Gastroesophageal sphincter (tissue), 4 donors: ENCODE results near the gene AKR1A1. TPM values are rescaled to one million over a fixed set of nuclear protein-coding genes. Genes with fewer than 3 reads are reported as not detected.

ENCODE experiments used
- ATAC-seq: fragments of 150-250 bp; one replicate; pipeline ENCODE4 v1.9.1; 2016; ENCODE audit warnings: mild to moderate bottlenecking, moderate library complexity
- H3K27ac ChIP-seq, 4 donors: fragments of 200-600 bp; sonication (generic) in 3 of 4; 1 replicate in 3 of 4; 2 replicates in 1 of 4; pipeline ENCODE4 v1.5.1; 2016 to 2019
- H3K27me3 ChIP-seq: fragments of 200-600 bp; sonication (generic); one replicate; pipeline ENCODE4 v1.5.1; 2019
- H3K36me3 ChIP-seq, 2 donors: fragments of 200-600 bp; sonication (generic); one replicate each; pipeline ENCODE4 v1.5.1; 2019; ENCODE audit warnings: control low read depth in 1 of 2
- H3K4me1 ChIP-seq, 3 donors: fragments of 200-600 bp; sonication (generic); 1 replicate in 2 of 3; 2 replicates in 1 of 3; pipeline ENCODE4 v1.5.1; 2016 to 2019; ENCODE audit warnings: control low read depth in 2 of 3
- H3K4me3 ChIP-seq, 2 donors: fragments of 200-600 bp; sonication (generic); one replicate each; pipeline ENCODE4 v1.5.1; 2019; ENCODE audit warnings: mild to moderate bottlenecking in 1 of 2, moderate library complexity in 1 of 2
- H3K9me3 ChIP-seq, 3 donors: fragments of 200-600 bp; sonication (generic); one replicate each; pipeline ENCODE4 v1.5.1; 2017 to 2019; ENCODE audit warnings: control low read depth in 2 of 3
- EP300 ChIP-seq: sonication (generic); formaldehyde crosslinking; IDR thresholded peaks from one replicate; pipeline ENCODE4 v1.6.1; 2017; ENCODE audit warnings: antibody characterized with exemption, mild to moderate bottlenecking
- POLR2A ChIP-seq, 2 donors: fragments of 450-650 bp; IDR thresholded peaks; one replicate each; pipeline ENCODE4 v1.6.1; 2017; ENCODE audit warnings: antibody characterized with exemption in 2 of 2, mild to moderate bottlenecking in 2 of 2, moderate library complexity in 1 of 2
- POLR2AphosphoS5 ChIP-seq: sonication (generic); formaldehyde crosslinking; IDR thresholded peaks from one replicate; pipeline ENCODE4 v1.6.1; 2017; ENCODE audit warnings: antibody characterized with exemption
- WGBS, 2 donors: methylation state at CpG; one replicate each; pipeline ENCODE4 v1.1.5; 2018; ENCODE audit warnings: low coverage in 1 of 2; 5-methylcytosine and 5-hydroxymethylcytosine counted together
- small RNA-seq, 4 donors: library from RNA; depleted of rRNA; stranded (forward); fragments of <200 nt; gene quantifications; one replicate each; pipeline ENCODE3, GENCODE V24; 2016
- total RNA-seq, 4 donors: library from RNA; depleted of rRNA; stranded (reverse); fragments of >200 nt; gene quantifications; one replicate each; pipeline ENCODE4 v1.1.0, GENCODE V29; 2016
- TF ChIP-seq, protein P1 (sequence below), 4 experiments: fragments of 200-600 bp in 2 of 4; fragments of 450-650 bp in 2 of 4; sonication (generic) in 1 of 4; IDR thresholded peaks; one replicate each; pipeline ENCODE4 v1.5.1; 2017 to 2019; ENCODE audit warnings: antibody characterized with exemption in 4 of 4, mild to moderate bottlenecking in 2 of 4, moderate library complexity in 2 of 4

Gene AKR1A1
- total RNA-seq, 4 donors from 2014 or later: 43.0 to 56.9 (median 46.5) TPM

DNA sequence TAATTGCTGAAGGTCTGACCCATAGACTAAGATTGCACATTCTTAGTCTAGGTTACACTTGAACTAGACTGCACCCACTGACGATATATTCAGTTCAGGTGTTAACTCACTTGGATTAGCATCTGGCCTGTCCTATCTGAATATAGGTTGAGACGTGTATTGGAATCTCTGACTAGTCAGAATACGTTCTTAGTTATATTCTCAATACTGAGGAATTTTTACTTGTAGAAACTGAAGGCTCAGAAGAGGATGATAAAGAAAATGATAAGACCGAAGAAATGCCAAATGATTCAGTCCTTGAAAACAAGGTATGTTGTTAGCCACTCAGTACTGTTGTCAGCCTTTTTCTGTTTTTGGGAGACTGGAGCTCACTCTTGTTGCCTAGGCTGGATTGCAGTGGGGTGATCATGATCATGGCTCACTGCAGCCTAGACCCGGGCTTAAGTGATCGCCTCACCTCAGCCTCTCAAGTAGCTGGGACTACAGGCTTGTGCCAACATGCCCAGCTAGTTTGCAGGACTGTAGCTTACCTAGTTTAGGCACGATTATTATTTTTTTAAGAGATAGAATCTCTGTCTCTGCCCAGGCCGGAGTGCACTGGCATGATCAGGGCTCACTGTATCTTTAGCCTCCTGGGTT is 62.4 kb downstream of the AKR1A1 start:
- ATAC-seq: no peak
- Histone ChIP-seq H3K9me3 (no peaks in the 10 kb centered on the region), H3K36me3 (peaks cover 7 to 91% of the 10 kb centered on the region in 2 donors), H3K27me3 (no peaks in the 10 kb centered on the region), H3K27ac (no peak overlapping the region), H3K4me1 (peaks cover 0 to 6% (median 0%) of the 10 kb centered on the region in 3 donors), H3K4me3 (no peak overlapping the region)
- TF ChIP-seq, protein P1, sequence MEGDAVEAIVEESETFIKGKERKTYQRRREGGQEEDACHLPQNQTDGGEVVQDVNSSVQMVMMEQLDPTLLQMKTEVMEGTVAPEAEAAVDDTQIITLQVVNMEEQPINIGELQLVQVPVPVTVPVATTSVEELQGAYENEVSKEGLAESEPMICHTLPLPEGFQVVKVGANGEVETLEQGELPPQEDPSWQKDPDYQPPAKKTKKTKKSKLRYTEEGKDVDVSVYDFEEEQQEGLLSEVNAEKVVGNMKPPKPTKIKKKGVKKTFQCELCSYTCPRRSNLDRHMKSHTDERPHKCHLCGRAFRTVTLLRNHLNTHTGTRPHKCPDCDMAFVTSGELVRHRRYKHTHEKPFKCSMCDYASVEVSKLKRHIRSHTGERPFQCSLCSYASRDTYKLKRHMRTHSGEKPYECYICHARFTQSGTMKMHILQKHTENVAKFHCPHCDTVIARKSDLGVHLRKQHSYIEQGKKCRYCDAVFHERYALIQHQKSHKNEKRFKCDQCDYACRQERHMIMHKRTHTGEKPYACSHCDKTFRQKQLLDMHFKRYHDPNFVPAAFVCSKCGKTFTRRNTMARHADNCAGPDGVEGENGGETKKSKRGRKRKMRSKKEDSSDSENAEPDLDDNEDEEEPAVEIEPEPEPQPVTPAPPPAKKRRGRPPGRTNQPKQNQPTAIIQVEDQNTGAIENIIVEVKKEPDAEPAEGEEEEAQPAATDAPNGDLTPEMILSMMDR (IDR thresholded peaks at IDR 0.05): no peak
- TF ChIP-seq POLR2A (IDR thresholded peaks at IDR 0.05) (no peak), EP300 (no peak), POLR2AphosphoS5 (no peak)
- WGBS, 2 donors: 73 to 87% methylated on average over 5 to 8 of the region's 8 CpGs

DNA sequence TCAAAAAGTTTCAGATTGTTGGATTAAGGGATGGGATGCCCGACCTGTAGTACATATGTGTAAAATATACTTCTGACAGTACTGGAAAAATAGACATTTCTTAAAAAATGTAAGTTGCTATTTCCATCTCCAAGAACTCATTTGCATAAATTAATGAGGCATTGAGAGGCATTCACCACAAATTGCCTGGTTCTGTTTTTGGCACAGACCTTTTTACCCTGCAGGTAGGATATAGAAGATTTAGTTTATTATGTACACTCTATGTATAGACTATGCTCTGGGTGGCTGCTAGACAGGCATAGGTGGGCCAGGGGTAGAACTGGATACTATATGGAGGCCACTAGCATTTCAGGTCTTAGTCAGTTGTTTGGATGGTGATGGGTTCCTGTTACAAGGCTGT is 65.3 kb downstream of the AKR1A1 start:
- Histone ChIP-seq H3K9me3 (no peaks in the 10 kb centered on the region), H3K36me3 (peaks cover 7 to 90% of the 10 kb centered on the region in 2 donors), H3K4me3 (no peak overlapping the region), H3K4me1 (peaks cover 0 to 7% (median 0%) of the 10 kb centered on the region in 3 donors), H3K27me3 (no peaks in the 10 kb centered on the region), H3K27ac (no peak overlapping the region)
- 77 to 85% methylated on average over 1 of the region's 1 CpG for WGBS, 2 donors
- ATAC-seq: no peak
- no peak for TF ChIP-seq POLR2AphosphoS5
- TF ChIP-seq EP300: no peak
- TF ChIP-seq POLR2A (IDR thresholded peaks at IDR 0.05): no peak
- TF ChIP-seq, protein P1 (IDR thresholded peaks at IDR 0.05): no peak

DNA sequence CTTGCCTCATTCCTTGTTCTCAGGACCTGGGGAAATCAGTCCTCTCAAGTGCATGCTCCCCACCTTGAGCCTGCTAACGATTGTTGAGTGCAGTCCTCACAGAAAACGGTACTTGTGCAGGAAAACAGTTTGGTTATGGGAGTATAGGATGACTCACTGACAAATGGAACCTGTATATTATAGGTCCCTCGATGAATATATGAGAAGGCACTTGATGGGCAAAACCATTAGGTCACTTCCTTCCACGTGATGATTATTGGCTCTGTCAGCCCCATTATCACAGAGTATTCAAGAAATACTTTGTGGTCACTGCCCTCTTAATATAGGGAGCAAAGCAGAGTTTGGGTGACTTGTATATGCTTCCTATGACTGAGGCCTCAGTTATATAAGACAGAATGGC is 67.0 kb downstream of the AKR1A1 start:
- Histone ChIP-seq H3K9me3 (no peaks in the 10 kb centered on the region), H3K27ac (peak overlapping the region in 1 of 4 donors; percentile 13), H3K36me3 (peaks cover 7 to 80% of the 10 kb centered on the region in 2 donors), H3K4me1 (peaks cover 0 to 24% (median 0%) of the 10 kb centered on the region in 3 donors), H3K4me3 (no peak overlapping the region), H3K27me3 (no peaks in the 10 kb centered on the region)
- WGBS, 2 donors: 73% methylated on average over 4 of the region's 4 CpGs; no CpG with 5 or more reads in 1 of the 2 donors
- TF ChIP-seq, protein P1 (IDR thresholded peaks at IDR 0.05): no peak
- TF ChIP-seq EP300: no peak
- TF ChIP-seq POLR2AphosphoS5: no peak
- TF ChIP-seq POLR2A (IDR thresholded peaks at IDR 0.05): no peak
- no peak for ATAC-seq

DNA sequence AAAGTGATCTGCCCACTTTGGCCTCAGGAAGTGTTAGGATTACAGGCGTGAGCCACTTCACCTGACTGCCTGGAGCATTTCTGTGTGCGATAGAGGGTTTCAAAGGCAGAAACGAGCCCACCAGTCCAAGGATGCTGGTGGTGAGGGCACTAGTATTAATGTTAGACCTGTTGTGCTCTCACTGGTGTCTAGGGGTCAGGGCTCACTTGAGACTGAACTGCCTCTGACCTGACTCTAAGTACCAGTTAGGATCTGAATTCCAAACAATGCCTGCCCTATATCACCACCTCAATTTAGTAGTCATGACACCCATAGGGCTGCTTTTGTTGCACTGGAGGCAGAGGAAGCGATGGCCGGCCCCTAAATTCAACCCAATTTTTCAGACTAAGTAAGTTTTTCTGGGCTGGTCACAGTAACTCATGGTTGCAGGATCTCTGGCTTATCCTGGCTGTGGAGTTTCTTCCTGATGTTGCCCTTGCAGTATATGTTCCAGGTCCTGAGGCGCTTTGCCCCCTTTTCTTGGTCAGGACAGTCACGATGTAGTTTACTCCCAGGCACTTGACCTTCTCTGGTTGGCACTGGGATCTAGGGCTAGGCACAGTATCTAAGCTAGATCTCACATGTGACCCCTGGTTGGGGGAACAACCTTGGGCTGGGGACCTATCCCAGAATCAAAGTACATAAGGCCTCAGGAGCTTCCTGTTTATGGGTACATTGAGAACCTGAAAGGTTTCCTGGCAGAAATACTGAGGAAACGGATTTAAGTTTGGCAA is 68.7 kb downstream of the AKR1A1 start:
- H3K27ac ChIP-seq: peak overlapping the region in 3 of 4 donors; percentile 21 to 59 (median 58)
- WGBS, 2 donors: 71 to 72% methylated on average over 4 to 6 of the region's 8 CpGs
- H3K36me3 ChIP-seq: peaks cover 7 to 70% of the 10 kb centered on the region in 2 donors

More for the DNA sequence above, 68.7 kb downstream of the AKR1A1 start:
- Histone ChIP-seq H3K27me3 (no peaks in the 10 kb centered on the region), H3K4me1 (peaks cover 0 to 40% (median 0%) of the 10 kb centered on the region in 3 donors), H3K9me3 (no peaks in the 10 kb centered on the region), H3K4me3 (no peak overlapping the region)
- peak; percentile 24 for ATAC-seq
- TF ChIP-seq, protein P1 (IDR thresholded peaks at IDR 0.05): no peak
- TF ChIP-seq EP300 (no peak), POLR2A (IDR thresholded peaks at IDR 0.05) (no peak), POLR2AphosphoS5 (no peak)

Small RNA genes lying within 50 kb of the gene (small RNA-seq; reads per million reads assigned to genes)
- gene AL355480.1: 0 reads per million in 4 donors
- 0 reads per million in 4 donors for gene AL355480.2
- gene AL355480.3: 0 reads per million in 4 donors
- gene AL355480.4: 0 reads per million in 4 donors

Other genes with a start within 250 kb of the AKR1A1 start
- under 1 TPM in 3 of 4 donors, not detected in 1; 0.35 to 0.93 (median 0.40) TPM for gene HPDL, start 223.9 kb upstream of the AKR1A1 start, total RNA-seq
- gene TOE1, start 210.7 kb upstream of the AKR1A1 start, total RNA-seq: 1 to 10 TPM; 7.0 to 9.9 (median 8.4) TPM
- 10 to 100 TPM; 15.3 to 22.6 (median 18.0) TPM for gene MUTYH, start 210.4 kb upstream of the AKR1A1 start, total RNA-seq
- 1 to 10 TPM; 3.9 to 8.6 (median 4.8) TPM for gene TESK2, start 59.7 kb upstream of the AKR1A1 start, total RNA-seq
- gene CCDC163, start 50.8 kb upstream of the AKR1A1 start, total RNA-seq: 1 to 10 TPM in 1 of 4 donors, under 1 TPM in 2, not detected in 1; 0.27 to 1.7 (median 0.89) TPM
- gene MMACHC, start 50.5 kb upstream of the AKR1A1 start, total RNA-seq: 1 to 10 TPM; 1.2 to 5.1 (median 1.7) TPM
- gene PRDX1, start 28.9 kb upstream of the AKR1A1 start, total RNA-seq: 100 to 1,000 TPM; 305 to 575 (median 359) TPM
- 10 to 100 TPM; 44.3 to 79.7 (median 54.2) TPM for gene NASP, start 33.2 kb downstream of the AKR1A1 start, total RNA-seq
- 1 to 10 TPM; 1.2 to 4.7 (median 1.6) TPM for gene CCDC17, start 73.2 kb downstream of the AKR1A1 start, total RNA-seq
- 100 to 1,000 TPM in 3 of 4 donors, 10 to 100 TPM in 1; 98.6 to 147 (median 115) TPM for gene GPBP1L1, start 135.7 kb downstream of the AKR1A1 start, total RNA-seq
- 10 to 100 TPM; 10.6 to 27.1 (median 21.9) TPM for gene TMEM69, start 137.4 kb downstream of the AKR1A1 start, total RNA-seq
- gene IPP, start 199.8 kb downstream of the AKR1A1 start, total RNA-seq: 10 to 100 TPM in 1 of 4 donors, 1 to 10 TPM in 3; 6.7 to 16.3 (median 8.0) TPM